H1 (cell line): ENCODE measurements around the gene KMT2E. TPM values are rescaled to one million over a fixed set of nuclear protein-coding genes. Genes with fewer than 3 reads are reported as not detected.

Experiments used
- CTCF ChIA-PET: fragments of 300-600 bp; sonication (Branson Sonifier 250); formaldehyde crosslinking; loops from one replicate; lab custom pipeline; 2021; ENCODE audit not compliant: partially characterized antibody; lab: Charles Lee
- POLR2A ChIA-PET: fragments of 300-600 bp; sonication (Branson Sonifier 250); formaldehyde crosslinking; loops from one replicate; lab custom pipeline; 2021; ENCODE audit warnings: inconsistent platforms; ENCODE audit not compliant: partially characterized antibody; lab: Charles Lee
- DNase-seq, 2 experiments: peaks; one replicate each; pipeline versions ENCODE4 v3.0.0 to v3.0.0-alpha.2; 2010 to 2022; ENCODE audit warnings: low spot score in 2 of 2, low read depth in 1 of 2, mixed read lengths in 1 of 2
- FAIRE-seq: peaks from 2 replicates; lab custom pipeline; 2011; peaks lifted over from hg19 to GRCh38; lab: Jason Lieb, UNC
- H2AFZ ChIP-seq: 2 replicates; pipeline ENCODE4 v1.8.1; 2012; ENCODE audit warnings: low read length, inconsistent platforms
- H2AK5ac ChIP-seq: 2 replicates; pipeline ENCODE4 v1.6.1; 2013; ENCODE audit warnings: low read depth, low read length
- H2BK120ac ChIP-seq: replicated peaks from 2 replicates; pipeline ENCODE3; 2013; ENCODE audit warnings: low read depth, low read length, inconsistent platforms
- H2BK12ac ChIP-seq: 2 replicates; pipeline ENCODE4 v1.6.1; 2013; ENCODE audit warnings: low read depth, low read length
- H2BK15ac ChIP-seq: 2 replicates; pipeline ENCODE4 v1.6.1; 2013; ENCODE audit warnings: low read length
- H2BK20ac ChIP-seq: 2 replicates; pipeline ENCODE4 v1.6.1; 2013; ENCODE audit warnings: low read length
- H2BK5ac ChIP-seq: 2 replicates; pipeline ENCODE4 v1.6.1; 2013; ENCODE audit warnings: low read depth, low read length
- H3K14ac ChIP-seq: 2 replicates; pipeline ENCODE4 v1.6.1; 2013; ENCODE audit warnings: inconsistent platforms; ENCODE audit not compliant: insufficient read length
- H3K18ac ChIP-seq: 2 replicates; pipeline ENCODE4 v1.6.1; 2013; ENCODE audit warnings: low read length; ENCODE audit errors: extremely low read depth
- H3K23ac ChIP-seq: 2 replicates; pipeline ENCODE4 v1.6.1; 2013; ENCODE audit warnings: inconsistent platforms; ENCODE audit not compliant: insufficient read length
- H3K23me2 ChIP-seq: 2 replicates; pipeline ENCODE4 v1.6.1; 2013; ENCODE audit warnings: low read depth, low read length
- H3K27ac ChIP-seq: 2 replicates; pipeline ENCODE4 v1.6.1; 2011; ENCODE audit warnings: low read depth, low read length, inconsistent platforms
- H3K27me3 ChIP-seq, 4 experiments: replicated peaks in 1 of 4; 1 replicate in 1 of 4; 2 replicates in 3 of 4; pipeline versions ENCODE4 v1.6.1 to v1.8.1; 2011 to 2013; ENCODE audit warnings: low read length in 3 of 4, mild to moderate bottlenecking in 3 of 4, inconsistent platforms in 2 of 4, mixed read lengths in 2 of 4, moderate library complexity in 1 of 4; ENCODE audit not compliant: control insufficient read depth in 3 of 4, insufficient read depth in 3 of 4; ENCODE audit errors: extremely low read depth in 1 of 4
- H3K36me3 ChIP-seq, 4 experiments: 2 replicates each; pipeline versions ENCODE4 v1.6.1 to v1.8.1; 2011 to 2013; ENCODE audit warnings: mild to moderate bottlenecking in 4 of 4, low read length in 3 of 4, moderate library complexity in 2 of 4, control low read depth in 1 of 4, inconsistent platforms in 1 of 4; ENCODE audit not compliant: insufficient read depth in 4 of 4, control insufficient read depth in 2 of 4
- H3K4ac ChIP-seq: replicated peaks from 2 replicates; pipeline ENCODE3; 2013; ENCODE audit warnings: low read length, low read depth, mixed read lengths, inconsistent platforms; ENCODE audit not compliant: insufficient read length
- H3K4me1 ChIP-seq, 4 experiments: replicated peaks in 1 of 4; 1 replicate in 1 of 4; 2 replicates in 3 of 4; pipeline versions ENCODE4 v1.6.1 to v1.8.1; 2011 to 2013; ENCODE audit warnings: low read length in 3 of 4, inconsistent platforms in 2 of 4, mixed read lengths in 1 of 4; ENCODE audit not compliant: insufficient read depth in 4 of 4, control insufficient read depth in 3 of 4
- H3K4me2 ChIP-seq, 2 experiments: 2 replicates each; pipeline versions ENCODE4 v1.6.1 to v1.8.1; 2011 to 2013; ENCODE audit warnings: low read depth in 2 of 2, low read length in 2 of 2, control low read depth in 1 of 2, inconsistent platforms in 1 of 2, mild to moderate bottlenecking in 1 of 2; ENCODE audit not compliant: insufficient read depth in 1 of 2
- H3K4me3 ChIP-seq, 4 experiments: fragments of 200-600, 300-600 bp in 1 of 4; sonication (generic), shearing (Covaris generic), sonication (Bioruptor Twin) in 1 of 4; 2 replicates each; pipeline versions ENCODE4 v1.5.1 to v1.8.1; 2011 to 2016; ENCODE audit warnings: low read length in 4 of 4, low read depth in 3 of 4, control low read depth in 2 of 4, inconsistent platforms in 2 of 4, mild to moderate bottlenecking in 2 of 4, mixed read lengths in 1 of 4, moderate library complexity in 1 of 4; ENCODE audit not compliant: insufficient read depth in 2 of 4; ENCODE audit errors: extremely low read depth in 1 of 4
- H3K56ac ChIP-seq: replicated peaks from 2 replicates; pipeline ENCODE3; 2013; ENCODE audit warnings: low read depth, mild to moderate bottlenecking, mixed read lengths, low read length, inconsistent platforms; ENCODE audit not compliant: insufficient read length
- H3K79me1 ChIP-seq: 2 replicates; pipeline ENCODE4 v1.6.1; 2013; ENCODE audit warnings: low read depth, low read length, control low read depth
- H3K79me2 ChIP-seq, 2 experiments: 2 replicates each; pipeline versions ENCODE4 v1.6.1 to v1.8.1; 2012 to 2013; ENCODE audit warnings: low read length in 2 of 2, mild to moderate bottlenecking in 2 of 2, inconsistent platforms in 1 of 2; ENCODE audit not compliant: insufficient read depth in 2 of 2, control insufficient read depth in 1 of 2
- H3K9ac ChIP-seq, 4 experiments: replicated peaks in 1 of 4; 1 replicate in 1 of 4; 2 replicates in 3 of 4; pipeline versions ENCODE4 v1.6.1 to v1.8.1; 2011 to 2013; ENCODE audit warnings: low read depth in 3 of 4, low read length in 3 of 4, control low read depth in 2 of 4, mild to moderate bottlenecking in 2 of 4, moderate library complexity in 2 of 4, inconsistent platforms in 1 of 4; ENCODE audit errors: extremely low read depth in 1 of 4
- H3K9me3 ChIP-seq, 2 experiments: 2 replicates each; pipeline versions ENCODE4 v1.6.1 to v1.8.1; 2012 to 2013; ENCODE audit warnings: mild to moderate bottlenecking in 2 of 2, moderate library complexity in 2 of 2, control low read depth in 1 of 2, inconsistent platforms in 1 of 2, low read depth in 1 of 2, low read length in 1 of 2, mixed read lengths in 1 of 2; ENCODE audit not compliant: insufficient read depth in 2 of 2
- H4K20me1 ChIP-seq, 2 experiments: replicated peaks in 1 of 2; 2 replicates each; pipeline versions ENCODE3 to v1.8.1; 2011 to 2013; ENCODE audit warnings: inconsistent platforms in 2 of 2, low read length in 2 of 2, mild to moderate bottlenecking in 1 of 2; ENCODE audit not compliant: insufficient read depth in 2 of 2, control insufficient read depth in 1 of 2
- H4K5ac ChIP-seq: 2 replicates; pipeline ENCODE4 v1.6.1; 2013; ENCODE audit warnings: low read length, low read depth, mixed read lengths, inconsistent platforms; ENCODE audit not compliant: insufficient read length
- H4K8ac ChIP-seq: 2 replicates; pipeline ENCODE4 v1.8.0; 2013; ENCODE audit warnings: mild to moderate bottlenecking, moderate library complexity, low read length, inconsistent platforms; ENCODE audit not compliant: insufficient read depth; ENCODE audit errors: extremely low read depth
- H4K91ac ChIP-seq: replicated peaks from 2 replicates; pipeline ENCODE3; 2013; ENCODE audit warnings: low read length, mixed read lengths, inconsistent platforms; ENCODE audit not compliant: insufficient read length
- CBX5 ChIP-seq: fragments of 300-800, 300-1000 bp; sonication (generic); IDR thresholded peaks from 2 replicates; pipeline ENCODE4 v1.7.1; 2016; ENCODE audit warnings: antibody characterized with exemption, low read length, low read depth
- CHD2 ChIP-seq: IDR thresholded peaks from 2 replicates; pipeline ENCODE4 v1.6.1; 2012; ENCODE audit warnings: low read length, improper control_type of control experiment
- CTCF ChIP-seq, 3 experiments: IDR thresholded peaks; 1 replicate in 2 of 3; 2 replicates in 1 of 3; pipeline versions ENCODE4 v1.5.1 to v1.6.1; 2011; ENCODE audit warnings: low read length in 3 of 3, mild to moderate bottlenecking in 3 of 3, inconsistent platforms in 2 of 3, low read depth in 1 of 3, moderate library complexity in 1 of 3; ENCODE audit not compliant: insufficient read depth in 1 of 3; ENCODE audit errors: control extremely low read depth in 1 of 3
- FOSL1 ChIP-seq: IDR thresholded peaks from 2 replicates; pipeline ENCODE4 v1.6.1; 2011; ENCODE audit warnings: mild to moderate bottlenecking, low read depth, low read length, moderate library complexity; ENCODE audit not compliant: insufficient read depth
- GABPA ChIP-seq: IDR thresholded peaks from 2 replicates; pipeline ENCODE4 v1.6.1; 2011; ENCODE audit warnings: mild to moderate bottlenecking, low read length, moderate library complexity, borderline replicate concordance; ENCODE audit not compliant: insufficient read depth
- NRF1 ChIP-seq: IDR thresholded peaks from 2 replicates; pipeline ENCODE4 v1.6.1; 2011; ENCODE audit warnings: mild to moderate bottlenecking, low read depth, low read length, improper control_type of control experiment
- POLR2A ChIP-seq, 2 experiments: IDR thresholded peaks; 1 replicate in 1 of 2; 2 replicates in 1 of 2; pipeline ENCODE4 v1.6.1; 2011; ENCODE audit warnings: low read depth in 2 of 2, low read length in 2 of 2, mild to moderate bottlenecking in 2 of 2; ENCODE audit errors: control extremely low read depth in 1 of 2
- RBBP5 ChIP-seq: IDR thresholded peaks from 2 replicates; pipeline ENCODE4 v1.7.1; 2012; ENCODE audit warnings: low read depth, mild to moderate bottlenecking, inconsistent platforms, low read length, moderate library complexity, borderline replicate concordance
- RXRA ChIP-seq: IDR thresholded peaks from 2 replicates; pipeline ENCODE4 v1.6.1; 2011; ENCODE audit warnings: low read depth, mild to moderate bottlenecking, low read length, moderate library complexity; ENCODE audit not compliant: insufficient read depth
- SP4 ChIP-seq: IDR thresholded peaks from 2 replicates; pipeline ENCODE4 v1.6.1; 2012; ENCODE audit warnings: low read length, inconsistent platforms
- TAF1 ChIP-seq: IDR thresholded peaks from 2 replicates; pipeline ENCODE4 v1.6.1; 2011; ENCODE audit warnings: mild to moderate bottlenecking, low read depth, low read length
- TEAD4 ChIP-seq: IDR thresholded peaks from 2 replicates; pipeline ENCODE4 v1.6.1; 2012; ENCODE audit warnings: low read depth, low read length, inconsistent platforms, mixed read lengths
- WGBS, 2 experiments: shearing (Covaris generic) in 1 of 2; methylation state at CpG; one replicate each; pipeline versions ENCODE4 v1.1.6 to v1.1.7; 2013 to 2015; ENCODE audit warnings: low lambda C conversion rate in 2 of 2, mixed read lengths in 2 of 2, inconsistent platforms in 1 of 2, low coverage in 1 of 2, missing lambda C conversion rate in 1 of 2; ENCODE audit not compliant: insufficient replicate concordance in 2 of 2, insufficient coverage in 1 of 2, insufficient read length in 1 of 2; ENCODE audit errors: extremely low coverage in 1 of 2, missing lambda C conversion rate in 1 of 2; 5-methylcytosine and 5-hydroxymethylcytosine counted together
- polyA plus RNA-seq, 7 experiments: library from polyadenylated mRNA; depleted of rRNA in 3 of 7; stranded (reverse) in 5 of 7; unstranded in 2 of 7; fragments of >200 nt in 5 of 7; fragments of 200-250 nt in 2 of 7; gene quantifications; 1 replicate in 5 of 7; 2 replicates in 1 of 7; 4 replicates in 1 of 7; pipeline versions ENCODE4 v1.2.1 to v1.2.3, GENCODE V29; 2011 to 2013; ENCODE audit warnings: missing spikeins in 2 of 7, mixed read lengths in 2 of 7
- total RNA-seq: library from RNA; stranded (reverse); fragmentation: NEBNext Ultra II Directional; extraction: Animal tissue kit (Norgen Biotek cat#: 25700); gene quantifications from 2 replicates; pipeline ENCODE4 v1.2.1, GENCODE V29; 2021

Gene KMT2E
- total and polyA plus RNA-seq, 2 of the 8 experiments (the other 6 are each of a cell fraction or from before 2014, with no cell fraction given) = 10.9 to 45.0 TPM

DNA sequence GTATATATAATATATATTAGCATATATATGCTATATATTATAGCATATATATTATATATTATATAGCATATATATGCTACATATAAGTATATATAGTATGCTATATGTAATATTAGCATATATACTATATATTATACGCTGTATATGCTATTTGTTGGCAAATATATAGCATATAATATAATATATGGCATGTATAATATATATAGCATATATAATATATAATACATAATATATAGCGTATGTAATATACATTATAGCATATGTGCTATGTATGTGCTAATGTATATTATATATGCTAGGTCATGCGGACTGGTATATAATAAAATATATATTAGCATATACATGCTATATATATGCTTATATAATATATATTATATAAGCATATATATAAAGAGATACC lies 72.8 kb downstream of the KMT2E start:
- Histone ChIP-seq H3K23ac (no peak overlapping the region), H2AK5ac (no peak overlapping the region), H2BK12ac (no peak overlapping the region), H3K4me1 (no peaks in the 10 kb centered on the region), H3K56ac (no peak overlapping the region), H2BK5ac (no peak overlapping the region), H2BK120ac (no peak overlapping the region), H4K5ac (no peak overlapping the region), H3K4ac (no peak overlapping the region), H3K9ac (no peak overlapping the region), H2AFZ (no peak overlapping the region), H3K27me3 (no peaks in the 10 kb centered on the region), H3K14ac (no peak overlapping the region), H3K9me3 (no peaks in the 10 kb centered on the region), H4K20me1 (peaks cover 0 to 2% of the 10 kb centered on the region in 2 experiments), H4K8ac (no peak overlapping the region), H3K36me3 (peaks cover 4 to 64% (median 20%) of the 10 kb centered on the region in 4 experiments; a peak in 5 of 8 replicates), H3K23me2 (no peaks in the 10 kb centered on the region), H3K27ac (no peak overlapping the region), H3K4me2 (no peak overlapping the region), H2BK15ac (no peak overlapping the region), H3K79me2 (no peaks in the 10 kb centered on the region; a peak in 1 of 4 replicates), H3K18ac (no peak overlapping the region), H3K4me3 (no peak overlapping the region), H2BK20ac (no peak overlapping the region), H4K91ac (no peak overlapping the region), H3K79me1 (no peaks in the 10 kb centered on the region; the same call in 1 of the 2 replicates)
- DNase-seq (no peak), FAIRE-seq (no peak)
- WGBS, 2 experiments = 95% methylated on average over 3 of the region's 3 CpGs; no CpG with 5 or more reads in 1 of the 2 experiments
- POLR2A ChIA-PET = no interaction called here
- CTCF ChIA-PET = interaction anchor here (0.6 to 1.1 kb wide), 2 partner anchors 8 to 105 kb away, joined by 3 to 4 read pairs; no protein-coding TSS in a partner anchor
- TF ChIP-seq CTCF (IDR thresholded peaks at IDR 0.05; ENCODE audit: control extremely low read depth in 1 of 3, insufficient read depth in 1 of 3, low read depth in 1 of 3, low read length in 3 of 3) (no peak), POLR2A (IDR thresholded peaks at IDR 0.05; ENCODE audit: control extremely low read depth in 1 of 2, low read depth in 2 of 2, low read length in 2 of 2) (no peak), CHD2 (no peak), SP4 (no peak), RBBP5 (no peak), TAF1 (no peak), TEAD4 (no peak), NRF1 (no peak), GABPA (no peak), CBX5 (no peak), FOSL1 (no peak), RXRA (no peak)
